ENCODE results near the gene C1QTNF9.
"Not testable (repeated sequence)": the region's sequence is repeated elsewhere in the genome, so short reads cannot be mapped to it uniquely, and the experiment has no call there.

The C1QTNF9 gene

DNA sequence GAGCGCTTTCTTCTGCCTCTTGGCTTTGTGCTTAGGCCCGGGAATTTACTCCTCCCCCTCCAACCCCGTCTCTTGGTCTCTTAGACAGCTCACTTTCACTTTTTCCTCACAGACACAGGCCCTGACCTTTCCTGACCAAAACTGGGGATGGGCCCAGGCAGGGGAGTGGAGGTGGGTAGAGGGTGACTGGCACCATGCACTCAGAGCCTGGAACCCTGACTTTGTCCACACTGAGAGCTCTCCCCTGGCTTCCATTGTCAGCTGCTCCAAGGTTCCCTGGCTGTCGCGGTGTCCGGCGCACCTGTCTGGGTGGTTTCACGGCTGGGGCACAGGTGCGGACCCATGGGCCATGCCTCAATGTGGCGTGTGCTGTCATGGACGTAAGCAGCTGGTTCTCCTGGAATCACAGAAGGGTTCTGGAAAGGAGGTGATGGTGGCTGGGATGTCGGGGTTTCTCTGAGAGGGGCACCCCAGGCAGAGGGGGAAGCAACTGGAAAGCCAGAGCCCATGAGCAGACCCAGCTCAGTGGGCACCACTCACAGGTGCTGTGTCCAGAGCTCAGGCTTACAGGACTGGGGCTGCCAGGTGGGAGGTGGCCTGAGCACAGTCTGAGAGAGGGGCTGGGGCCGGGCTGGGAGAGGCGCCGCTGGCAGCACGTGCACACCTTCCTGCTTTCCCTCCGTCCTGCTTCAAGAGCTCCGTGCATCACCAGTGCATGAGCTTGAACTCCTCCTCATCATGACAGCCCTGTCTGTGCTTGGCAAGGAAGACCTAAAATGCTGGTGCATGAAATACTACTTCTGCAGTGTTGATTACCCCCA lies 28.0 kb upstream of the C1QTNF9 start:
- DNase-seq (ENCODE audit: low spot score): no peak

- no peak for DNase-seq (ENCODE audit: low spot score)
Measured at GRCh38 chr13:24282256-24282655, 27.1 kb upstream of the C1QTNF9 start.

- no peak for DNase-seq (ENCODE audit: low spot score)
Measured at GRCh38 chr13:24284889-24285565, 24.4 kb upstream of the C1QTNF9 start.

- no peak for DNase-seq (ENCODE audit: low spot score)
Measured at GRCh38 chr13:24286624-24287023, 22.8 kb upstream of the C1QTNF9 start.

DNA sequence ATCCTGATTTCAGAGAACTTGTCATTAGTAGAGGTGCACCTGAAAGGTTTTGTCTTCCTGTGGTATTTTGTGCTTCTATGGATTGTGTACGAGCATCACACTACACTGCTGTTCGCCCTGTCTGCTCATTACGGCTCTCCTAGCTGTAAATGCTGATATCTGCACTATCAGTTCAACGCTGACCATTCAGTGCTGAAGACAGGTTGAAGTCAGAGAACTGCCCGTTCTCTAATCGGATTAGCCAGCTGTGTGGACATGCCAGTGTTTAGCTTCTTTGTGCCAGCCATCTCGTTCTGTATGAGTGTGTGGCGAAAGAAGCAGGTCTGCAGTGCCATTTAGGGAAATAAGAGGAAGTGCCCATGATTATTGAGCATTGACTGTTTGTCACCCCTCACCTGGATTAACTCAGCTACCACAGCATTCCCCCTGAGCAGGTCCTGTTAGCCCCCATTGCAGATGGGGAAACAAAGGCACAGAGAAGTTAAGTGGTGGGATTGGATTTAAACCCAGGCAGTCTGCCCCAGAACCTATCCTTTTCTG lies 21.6 kb upstream of the C1QTNF9 start:
- no peak for DNase-seq (ENCODE audit: low spot score)

GRCh38 chr13:24288870-24289269 lies 20.5 kb upstream of the C1QTNF9 start:
- no peak for DNase-seq (ENCODE audit: low spot score)

DNA sequence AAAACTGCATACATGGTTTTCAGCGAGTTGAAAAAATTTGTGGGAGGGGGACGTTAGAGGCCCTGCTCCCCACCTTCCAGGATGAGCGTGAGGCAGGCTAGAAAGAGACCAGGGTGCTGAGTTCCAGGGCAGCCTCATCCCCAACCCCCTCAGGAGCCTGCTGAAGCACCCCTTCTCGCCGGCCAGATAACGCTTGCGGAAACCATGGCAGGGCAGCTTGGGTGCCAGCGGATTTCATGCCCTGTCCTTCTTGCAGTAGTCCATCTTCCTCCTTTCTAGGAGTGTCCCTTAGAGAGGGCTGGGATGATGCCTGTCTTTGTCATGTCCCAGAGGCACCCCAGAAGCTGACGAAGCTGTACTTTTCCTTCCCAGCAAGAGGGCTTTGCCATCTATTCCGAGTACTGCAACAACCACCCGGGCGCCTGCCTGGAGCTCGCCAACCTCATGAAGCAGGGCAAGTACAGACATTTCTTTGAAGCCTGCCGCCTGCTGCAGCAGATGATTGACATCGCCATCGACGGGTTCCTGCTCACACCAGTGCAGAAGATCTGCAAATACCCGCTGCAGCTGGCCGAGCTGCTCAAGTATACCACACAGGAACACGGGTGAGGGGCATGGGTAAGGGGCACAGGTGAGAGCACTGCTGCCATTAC lies 19.0 kb upstream of the C1QTNF9 start:
- no peak for DNase-seq (ENCODE audit: low spot score)

GRCh38 chr13:24292481-24292880 lies 16.9 kb upstream of the C1QTNF9 start:
- no peak for DNase-seq (ENCODE audit: low spot score)

GRCh38 chr13:24293746-24294145 lies 15.6 kb upstream of the C1QTNF9 start:
- no peak for DNase-seq (ENCODE audit: low spot score)

DNA sequence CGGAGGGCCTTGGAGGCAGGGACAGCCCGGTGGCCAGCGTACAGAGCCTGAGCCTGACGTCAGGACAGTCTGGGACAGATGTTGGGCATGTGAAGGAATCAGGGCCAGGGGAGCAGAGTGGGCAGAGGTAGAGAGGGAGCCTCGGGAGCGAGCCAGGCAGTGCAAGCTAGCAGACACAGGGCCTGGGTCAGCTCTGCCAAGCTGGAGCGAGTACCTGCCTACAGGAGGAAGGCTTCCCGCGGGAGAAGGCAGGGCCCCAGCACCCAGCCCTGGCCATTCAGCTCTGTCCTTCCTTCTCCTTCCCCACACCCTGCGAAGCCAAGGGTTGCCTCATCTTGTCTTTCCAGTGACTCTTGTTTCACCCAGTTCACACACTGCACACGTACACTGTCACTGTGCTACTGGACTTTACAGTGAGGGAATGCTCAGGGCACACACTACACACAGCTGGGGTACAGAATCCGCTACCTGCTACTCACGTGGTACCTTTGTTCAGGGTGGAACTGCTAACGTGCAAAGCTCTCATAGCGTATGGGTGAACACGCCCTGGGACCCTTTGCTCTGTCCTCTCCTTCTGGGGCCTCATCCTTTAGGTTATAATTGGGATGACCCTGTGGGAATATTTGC lies 9.8 kb upstream of the C1QTNF9 start:
- no peak for DNase-seq (ENCODE audit: low spot score)

- DNase-seq (ENCODE audit: low spot score): no peak
Measured at GRCh38 chr13:24301434-24301833, 7.9 kb upstream of the C1QTNF9 start.

DNA sequence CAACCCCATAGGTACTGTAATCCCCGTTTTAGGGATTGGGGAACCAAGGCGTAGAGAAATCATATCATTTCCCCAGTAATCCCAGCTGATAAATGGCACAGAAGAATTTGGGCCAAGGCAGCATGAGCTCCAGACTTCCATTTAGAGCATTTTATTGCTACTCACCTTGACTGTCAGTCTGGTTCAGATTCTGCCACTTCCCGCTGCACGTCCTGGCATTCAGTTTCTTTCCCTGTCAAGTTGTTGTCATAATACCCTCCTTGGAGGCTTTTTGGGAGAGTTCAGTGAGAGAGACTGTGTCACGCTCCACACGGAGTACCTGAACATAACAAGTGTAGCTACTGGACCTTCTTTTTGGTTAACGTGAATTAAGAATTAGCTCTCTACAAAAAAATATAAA lies 7.5 kb upstream of the C1QTNF9 start:
- no peak for DNase-seq (ENCODE audit: low spot score)

- DNase-seq (ENCODE audit: low spot score): no peak
Measured at GRCh38 chr13:24304620-24305019, 4.8 kb upstream of the C1QTNF9 start.

GRCh38 chr13:24306632-24307031 lies 2.7 kb upstream of the C1QTNF9 start:
- DNase-seq (ENCODE audit: low spot score): no peak

DNA sequence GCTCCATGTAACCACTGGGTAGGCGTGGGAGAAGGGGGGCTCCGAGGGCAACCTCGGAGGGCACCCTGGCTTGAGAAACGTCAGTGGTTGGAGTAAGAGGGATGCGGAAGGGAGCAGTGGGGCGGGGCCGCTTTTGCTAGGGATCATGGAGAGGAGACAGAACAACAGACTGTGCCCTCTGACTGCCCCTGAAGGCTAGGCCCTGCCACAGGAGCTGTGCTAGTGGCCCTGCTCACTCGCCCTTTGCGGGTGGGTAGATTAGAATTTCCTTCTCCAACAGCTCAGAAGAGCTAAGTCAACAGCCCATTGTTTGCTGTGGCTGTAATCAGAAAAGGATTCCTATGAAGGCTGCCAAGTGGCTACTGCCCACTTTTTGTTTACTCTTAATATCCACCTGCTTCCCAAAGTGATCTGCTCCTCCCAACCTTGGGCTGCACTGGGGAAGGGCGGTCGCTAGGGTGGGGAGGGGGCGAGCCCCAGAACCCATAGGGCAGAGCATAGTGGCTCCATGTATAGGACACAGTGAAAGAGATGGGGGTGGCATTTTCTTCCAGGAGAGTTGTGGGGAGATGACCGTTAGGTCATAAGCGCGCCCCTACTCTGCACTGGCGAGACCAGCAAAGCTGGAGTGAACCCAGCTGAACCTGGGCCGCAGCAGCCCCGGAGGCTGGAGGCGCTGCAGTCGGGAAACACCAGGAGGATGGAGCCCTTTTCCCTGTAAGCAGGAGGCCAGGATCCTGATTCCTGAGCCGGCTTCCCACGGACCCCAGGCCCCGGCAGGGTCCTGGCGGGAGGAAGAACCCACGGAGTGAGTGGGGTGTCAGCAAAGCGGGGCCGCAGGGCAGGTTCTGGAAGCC lies 1.9 kb upstream of the C1QTNF9 start:
- DNase-seq (ENCODE audit: low spot score): no peak

- DNase-seq (ENCODE audit: low spot score): no peak
Measured at GRCh38 chr13:24308068-24308445, 1.3 kb upstream of the C1QTNF9 start.

DNA sequence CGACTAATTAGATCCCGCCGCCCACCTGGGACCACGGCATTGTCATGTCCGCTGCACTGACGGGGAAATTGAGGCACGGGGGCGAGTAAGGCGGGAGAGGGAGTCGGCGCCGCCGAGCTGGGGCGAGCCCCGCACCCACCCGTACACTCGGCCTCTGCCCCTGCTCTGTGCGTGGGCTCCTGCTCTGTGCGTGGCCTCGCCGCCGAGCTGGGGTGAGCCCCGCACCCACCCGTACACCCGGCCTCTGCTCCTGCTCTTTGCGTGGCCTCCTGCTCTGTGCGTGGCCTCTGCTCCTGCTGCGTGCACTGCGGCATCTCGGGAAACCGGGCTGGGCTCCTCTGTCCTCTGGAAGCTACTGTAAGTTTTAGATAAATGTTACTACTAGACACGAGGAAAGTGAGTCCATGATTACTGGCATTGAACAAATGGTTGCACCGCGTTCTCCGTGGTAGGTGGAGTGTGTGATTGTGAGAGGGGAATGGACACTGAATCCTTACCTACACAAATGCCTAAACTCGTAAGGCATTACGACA lies 826 bp upstream of the C1QTNF9 start:
- no peak for DNase-seq (ENCODE audit: low spot score)

DNA sequence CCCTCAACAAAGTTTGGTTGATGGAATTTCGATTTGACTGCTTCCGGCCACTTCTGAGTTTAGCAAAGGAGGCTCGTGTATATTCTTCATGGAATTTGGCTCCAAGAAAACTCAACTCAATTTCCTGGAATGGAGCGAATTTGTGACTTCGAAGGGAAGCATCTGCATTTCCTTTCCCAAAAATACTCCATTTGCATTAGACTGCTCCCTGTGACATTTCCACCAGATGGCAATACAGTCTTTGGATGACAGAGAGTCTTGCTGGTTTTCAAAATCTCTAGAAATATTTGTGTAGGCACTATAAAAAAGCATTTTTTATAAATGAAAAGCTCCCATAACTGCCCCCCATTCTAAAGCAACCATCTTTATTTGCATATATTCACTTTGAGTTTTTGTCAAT lies 4.1 kb downstream of the C1QTNF9 start:
- DNase-seq (ENCODE audit: low spot score): no peak

- DNase-seq (ENCODE audit: low spot score): not testable (repeated sequence)
Measured at GRCh38 chr13:24317835-24318234, 8.5 kb downstream of the C1QTNF9 start.

DNA sequence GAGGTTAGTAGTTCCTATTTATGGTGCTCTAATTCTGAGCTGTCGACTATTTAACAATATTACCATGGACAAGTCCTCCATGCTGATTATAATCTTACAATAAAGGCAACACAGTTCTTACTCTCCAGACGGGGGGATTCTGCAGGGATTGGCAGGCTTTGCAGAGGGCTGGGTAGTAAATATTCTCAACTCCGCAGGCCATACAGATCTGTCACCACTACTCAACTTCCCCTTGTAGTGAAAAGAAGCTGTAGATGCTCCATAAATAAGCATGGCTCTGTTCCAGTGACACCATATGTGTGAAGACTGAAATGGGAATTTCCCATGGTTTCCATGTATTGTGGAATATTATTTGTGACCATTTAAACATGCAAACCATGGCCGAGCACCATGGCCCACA lies 9.5 kb downstream of the C1QTNF9 start:
- DNase-seq (ENCODE audit: low spot score): not testable (repeated sequence)

- not testable (repeated sequence) for DNase-seq (ENCODE audit: low spot score)
Measured at GRCh38 chr13:24319641-24320040, 10.3 kb downstream of the C1QTNF9 start.

Data from globus pallidus (tissue), 1 donor.